Smooth muscle cell (in vitro differentiated cells): ENCODE measurements around the gene GRK1. TPM values are rescaled to one million over a fixed set of nuclear protein-coding genes. Genes with fewer than 3 reads are reported as not detected.

Experiments used
- DNase-seq: peaks from one replicate; lab custom pipeline; 2025; ENCODE audit not compliant: unreplicated experiment; lab: John Stamatoyannopoulos, UW
- H2AFZ ChIP-seq: fragments of 200-600 bp; sonication (generic); 2 replicates; pipeline ENCODE4 v1.6.0; 2016; ENCODE audit warnings: antibody characterized with exemption, low read depth, mild to moderate bottlenecking
- H3F3A ChIP-seq: fragments of 200-600 bp; sonication (generic); 2 replicates; pipeline ENCODE4 v1.6.0; 2017; ENCODE audit warnings: antibody characterized with exemption, low read depth
- H3K27ac ChIP-seq: fragments of 200-600 bp; sonication (generic); 2 replicates; pipeline ENCODE4 v1.5.1; 2016; ENCODE audit warnings: low read depth, mild to moderate bottlenecking
- H3K27me3 ChIP-seq: fragments of 200-600 bp; sonication (generic); 2 replicates; pipeline ENCODE4 v1.6.1; 2016; ENCODE audit warnings: low read depth, mild to moderate bottlenecking
- H3K36me3 ChIP-seq: fragments of 200-600 bp; sonication (generic); 2 replicates; pipeline ENCODE4 v1.5.1; 2016; ENCODE audit warnings: low read depth
- H3K4me1 ChIP-seq: fragments of 200-600 bp; sonication (generic); 2 replicates; pipeline ENCODE4 v1.5.1; 2016; ENCODE audit warnings: low read depth
- H3K4me2 ChIP-seq: fragments of 200-600 bp; sonication (generic); 2 replicates; pipeline ENCODE4 v1.6.0; 2016; ENCODE audit warnings: mild to moderate bottlenecking
- H3K4me3 ChIP-seq: fragments of 200-600 bp; sonication (generic); 2 replicates; pipeline ENCODE4 v1.5.1; 2016; ENCODE audit warnings: mild to moderate bottlenecking
- H3K79me2 ChIP-seq: fragments of 200-600 bp; sonication (generic); 2 replicates; pipeline ENCODE4 v1.6.0; 2016; ENCODE audit warnings: low read depth, mild to moderate bottlenecking
- H3K9ac ChIP-seq: fragments of 200-600 bp; sonication (generic); 2 replicates; pipeline ENCODE4 v1.6.0; 2016; ENCODE audit warnings: low read depth
- H3K9me3 ChIP-seq: fragments of 200-600 bp; sonication (generic); replicated peaks from 2 replicates; pipeline ENCODE4 v1.5.1; 2016; ENCODE audit warnings: low read depth
- H4K20me1 ChIP-seq: fragments of 200-600 bp; sonication (generic); 2 replicates; pipeline ENCODE4 v1.6.0; 2016; ENCODE audit warnings: low read depth
- WGBS: methylation state at CpG from one replicate; pipeline ENCODE4 v1.1.7; 2016; ENCODE audit warnings: low lambda C conversion rate; 5-methylcytosine and 5-hydroxymethylcytosine counted together
- polyA plus RNA-seq: library from polyadenylated mRNA; unstranded; fragments of >200 nt; fragmentation: Nextera tagmentation; extraction: Ambion mirVana; gene quantifications from 2 replicates; pipeline ENCODE4 v1.2.1, GENCODE V29; 2016
- total RNA-seq: library from RNA; depleted of rRNA; stranded (reverse); fragments of >200 nt; gene quantifications from 2 replicates; pipeline ENCODE4 v1.2.3, GENCODE V29; 2014
- TF ChIP-seq, protein P1 (sequence below): fragments of 200-600 bp; sonication (generic); IDR thresholded peaks from 2 replicates; pipeline ENCODE4 v1.5.1; 2017; ENCODE audit warnings: borderline replicate concordance, mild to moderate bottlenecking, antibody characterized with exemption; ENCODE audit not compliant: insufficient read depth, poor library complexity, severe bottlenecking

The GRK1 gene
- total and polyA plus RNA-seq, 2 experiments from 2014 or later = not detected

DNA sequence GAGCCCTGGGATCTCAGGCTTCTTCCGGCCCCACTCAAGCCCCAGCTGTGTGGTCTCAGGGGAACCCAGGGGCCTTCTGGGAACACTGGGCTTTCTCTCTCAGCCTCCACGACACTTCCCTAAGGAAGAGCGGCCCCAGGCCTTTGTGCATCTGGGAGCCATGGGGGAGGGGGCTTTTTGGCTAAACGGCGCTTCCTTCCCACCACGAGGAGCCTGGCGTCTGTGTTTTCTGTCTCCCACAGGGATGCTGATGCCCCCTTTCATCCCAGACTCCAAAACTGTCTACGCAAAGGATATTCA lies 67.8 kb downstream of the GRK1 start:
- no peak overlapping the region for H2AFZ ChIP-seq
- no peak overlapping the region for H3K4me2 ChIP-seq
- no peak overlapping the region for H3K9ac ChIP-seq
- no peaks in the 10 kb centered on the region for H3K27me3 ChIP-seq
- no peaks in the 10 kb centered on the region for H3F3A ChIP-seq
- DNase-seq = no peak
- H3K4me3 ChIP-seq = no peak overlapping the region
- TF ChIP-seq, protein P1, sequence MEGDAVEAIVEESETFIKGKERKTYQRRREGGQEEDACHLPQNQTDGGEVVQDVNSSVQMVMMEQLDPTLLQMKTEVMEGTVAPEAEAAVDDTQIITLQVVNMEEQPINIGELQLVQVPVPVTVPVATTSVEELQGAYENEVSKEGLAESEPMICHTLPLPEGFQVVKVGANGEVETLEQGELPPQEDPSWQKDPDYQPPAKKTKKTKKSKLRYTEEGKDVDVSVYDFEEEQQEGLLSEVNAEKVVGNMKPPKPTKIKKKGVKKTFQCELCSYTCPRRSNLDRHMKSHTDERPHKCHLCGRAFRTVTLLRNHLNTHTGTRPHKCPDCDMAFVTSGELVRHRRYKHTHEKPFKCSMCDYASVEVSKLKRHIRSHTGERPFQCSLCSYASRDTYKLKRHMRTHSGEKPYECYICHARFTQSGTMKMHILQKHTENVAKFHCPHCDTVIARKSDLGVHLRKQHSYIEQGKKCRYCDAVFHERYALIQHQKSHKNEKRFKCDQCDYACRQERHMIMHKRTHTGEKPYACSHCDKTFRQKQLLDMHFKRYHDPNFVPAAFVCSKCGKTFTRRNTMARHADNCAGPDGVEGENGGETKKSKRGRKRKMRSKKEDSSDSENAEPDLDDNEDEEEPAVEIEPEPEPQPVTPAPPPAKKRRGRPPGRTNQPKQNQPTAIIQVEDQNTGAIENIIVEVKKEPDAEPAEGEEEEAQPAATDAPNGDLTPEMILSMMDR = no peak
- H3K4me1 ChIP-seq = no peaks in the 10 kb centered on the region
- H3K27ac ChIP-seq = no peak overlapping the region
- no peaks in the 10 kb centered on the region for H4K20me1 ChIP-seq
- H3K9me3 ChIP-seq = no peaks in the 10 kb centered on the region
- no peaks in the 10 kb centered on the region for H3K79me2 ChIP-seq
- H3K36me3 ChIP-seq = no peaks in the 10 kb centered on the region
- 88% methylated on average over 8 of the region's 8 CpGs for WGBS

DNA sequence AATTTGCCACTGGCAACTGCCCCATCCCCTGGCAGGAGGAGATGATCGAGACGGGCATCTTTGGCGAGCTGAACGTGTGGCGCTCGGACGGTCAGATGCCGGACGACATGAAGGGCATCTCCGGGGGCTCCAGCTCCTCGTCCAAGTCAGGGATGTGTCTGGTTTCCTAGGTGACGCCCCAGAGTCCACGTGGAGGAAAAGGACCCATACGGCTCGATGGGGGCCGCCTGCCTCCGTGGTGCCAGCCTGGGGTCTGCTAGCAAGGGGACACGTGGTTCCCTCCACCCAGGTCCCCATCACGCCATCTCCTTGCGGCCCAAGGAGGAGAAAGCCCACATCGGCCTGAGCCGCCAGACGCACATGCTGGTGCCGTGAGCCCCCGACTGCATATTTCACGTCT lies 68.2 kb downstream of the GRK1 start:
- TF ChIP-seq, protein P1 = no peak
- H2AFZ ChIP-seq = no peak overlapping the region
- no peaks in the 10 kb centered on the region for H4K20me1 ChIP-seq
- H3K4me3 ChIP-seq = no peak overlapping the region
- H3F3A ChIP-seq = no peaks in the 10 kb centered on the region
- H3K9me3 ChIP-seq = no peaks in the 10 kb centered on the region
- H3K9ac ChIP-seq = no peak overlapping the region
- H3K79me2 ChIP-seq = no peaks in the 10 kb centered on the region
- no peaks in the 10 kb centered on the region for H3K27me3 ChIP-seq
- no peak overlapping the region for H3K27ac ChIP-seq
- WGBS = 92% methylated on average over 26 of the region's 26 CpGs
- no peaks in the 10 kb centered on the region for H3K4me1 ChIP-seq
- H3K4me2 ChIP-seq = no peak overlapping the region
- H3K36me3 ChIP-seq = no peaks in the 10 kb centered on the region
- DNase-seq = no peak

DNA sequence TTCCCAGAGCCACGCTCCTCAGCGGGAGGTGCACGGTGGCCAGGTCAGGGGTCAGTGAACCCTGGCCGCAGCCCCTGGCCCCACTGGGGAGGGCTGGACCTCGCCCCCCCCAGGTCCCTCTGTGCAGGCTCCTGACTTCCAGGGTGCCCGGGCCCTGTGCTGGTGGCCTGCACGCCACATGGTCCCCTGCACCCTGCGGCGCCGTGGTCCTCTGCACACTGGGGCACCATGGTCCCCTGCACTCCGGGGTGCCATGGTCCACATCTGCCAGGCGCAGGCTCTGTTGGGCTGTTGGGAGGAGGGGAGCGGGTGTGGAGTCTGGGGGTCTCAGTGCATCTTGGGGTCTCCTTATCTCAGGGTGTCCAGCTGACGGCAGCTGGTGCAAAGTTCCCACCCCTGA lies 68.7 kb downstream of the GRK1 start:
- H4K20me1 ChIP-seq = no peaks in the 10 kb centered on the region
- H2AFZ ChIP-seq = no peak overlapping the region
- H3F3A ChIP-seq = no peaks in the 10 kb centered on the region
- H3K9ac ChIP-seq = no peak overlapping the region
- H3K79me2 ChIP-seq = no peaks in the 10 kb centered on the region
- H3K27me3 ChIP-seq = no peaks in the 10 kb centered on the region
- H3K4me1 ChIP-seq = no peaks in the 10 kb centered on the region
- no peak overlapping the region for H3K27ac ChIP-seq
- WGBS = 96% methylated on average over 13 of the region's 14 CpGs
- DNase-seq = no peak
- H3K4me3 ChIP-seq = no peak overlapping the region
- no peaks in the 10 kb centered on the region for H3K36me3 ChIP-seq
- TF ChIP-seq, protein P1 = no peak
- no peak overlapping the region for H3K4me2 ChIP-seq
- no peaks in the 10 kb centered on the region for H3K9me3 ChIP-seq

DNA sequence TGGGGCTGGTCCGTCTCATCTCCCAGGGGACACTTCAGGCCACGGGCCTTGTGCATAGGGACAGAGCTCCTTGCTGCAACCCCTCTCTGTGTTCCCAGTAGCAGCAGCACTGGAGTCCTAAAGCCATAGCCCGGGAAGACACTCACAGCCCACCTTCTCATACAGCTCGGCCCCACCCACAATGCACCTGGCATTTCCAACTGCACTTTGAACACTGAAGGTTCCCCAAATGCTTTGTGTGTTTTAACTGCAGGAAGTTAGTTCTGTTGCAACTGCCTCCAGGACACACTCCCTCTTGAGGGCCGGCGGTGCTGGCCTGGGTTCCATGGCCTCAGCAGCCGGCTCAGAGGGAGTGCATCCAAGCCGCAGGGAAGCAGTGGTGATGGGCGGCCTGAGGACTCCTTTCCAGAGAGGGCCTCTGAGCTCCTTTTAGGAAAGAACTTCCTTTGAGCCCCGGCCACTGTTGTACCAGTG lies 69.3 kb downstream of the GRK1 start:
- WGBS = 81% methylated on average over 10 of the region's 10 CpGs
- no peak overlapping the region for H2AFZ ChIP-seq
- H3K27me3 ChIP-seq = no peaks in the 10 kb centered on the region
- H4K20me1 ChIP-seq = no peaks in the 10 kb centered on the region
- no peak overlapping the region for H3K27ac ChIP-seq
- H3K36me3 ChIP-seq = no peaks in the 10 kb centered on the region
- H3K79me2 ChIP-seq = no peaks in the 10 kb centered on the region
- TF ChIP-seq, protein P1 = no peak
- no peaks in the 10 kb centered on the region for H3K9me3 ChIP-seq
- H3K4me3 ChIP-seq = no peak overlapping the region
- no peaks in the 10 kb centered on the region for H3K4me1 ChIP-seq
- no peak overlapping the region for H3K4me2 ChIP-seq
- H3F3A ChIP-seq = no peaks in the 10 kb centered on the region
- no peak for DNase-seq
- H3K9ac ChIP-seq = no peak overlapping the region
